Measurements from ENCODE around the gene CTSZ. TPM values are rescaled to one million over a fixed set of nuclear protein-coding genes. Genes with fewer than 3 reads are reported as not detected.
A peak's percentile ranks its signal among the peaks of the same experiment; 100 is the strongest.

The CTSZ gene
- total RNA-seq (2014; rRNA removed; shearing (Covaris generic)) = 420 and 441 TPM in 2 replicates

- peak; percentile 78 for DNase-seq (ENCODE audit: low spot score)
Observed at GRCh38 chr20:59006864-59007664, at the start of gene CTSZ. Gene CTSZ, minus strand, starts transcription at chr20:59007254. Its CDS starts 126 bp downstream, at chr20:59007128.

GRCh38 chr20:59055302-59055701, 48.2 kb upstream of the CTSZ start:
- peak; percentile 68 for DNase-seq (ENCODE audit: low spot score)

- no peak for DNase-seq (ENCODE audit: low spot score)
Observed at GRCh38 chr20:59051666-59052185, 44.7 kb upstream of the CTSZ start.

GRCh38 chr20:59050437-59050836, 43.4 kb upstream of the CTSZ start:
- DNase-seq (ENCODE audit: low spot score) = no peak

GRCh38 chr20:59048681-59049030, 41.6 kb upstream of the CTSZ start:
- DNase-seq (ENCODE audit: low spot score) = no peak

GRCh38 chr20:59047938-59048680, 41.1 kb upstream of the CTSZ start:
- peak; percentile 87 for DNase-seq (ENCODE audit: low spot score)

GRCh38 chr20:59046862-59047261, 39.8 kb upstream of the CTSZ start:
- no peak for DNase-seq (ENCODE audit: low spot score)

GRCh38 chr20:59044796-59045195, 37.7 kb upstream of the CTSZ start:
- DNase-seq (ENCODE audit: low spot score) = no peak

GRCh38 chr20:59044295-59044694, 37.2 kb upstream of the CTSZ start:
- DNase-seq (ENCODE audit: low spot score) = no peak

GRCh38 chr20:59043698-59044097, 36.6 kb upstream of the CTSZ start:
- no peak for DNase-seq (ENCODE audit: low spot score)

GRCh38 chr20:59042796-59043631, 36.0 kb upstream of the CTSZ start:
- DNase-seq (ENCODE audit: low spot score) = peak; percentile 99

GRCh38 chr20:59042151-59042795, 35.2 kb upstream of the CTSZ start, which contains the start of gene PRELID3B:
Gene PRELID3B, minus strand, starts transcription at chr20:59042786. Its CDS starts 56 bp downstream, at chr20:59042730.
- DNase-seq (ENCODE audit: low spot score) = peak; percentile 71

GRCh38 chr20:59041487-59041886, 34.4 kb upstream of the CTSZ start:
- DNase-seq (ENCODE audit: low spot score) = peak; percentile 37

- DNase-seq (ENCODE audit: low spot score) = no peak
Observed at GRCh38 chr20:59040667-59041066, 33.6 kb upstream of the CTSZ start.

GRCh38 chr20:59039233-59039632, 32.2 kb upstream of the CTSZ start:
- DNase-seq (ENCODE audit: low spot score) = no peak

GRCh38 chr20:59037386-59037785, 30.3 kb upstream of the CTSZ start:
- DNase-seq (ENCODE audit: low spot score) = no peak

- no peak for DNase-seq (ENCODE audit: low spot score)
Observed at GRCh38 chr20:59035381-59035780, 28.3 kb upstream of the CTSZ start.

GRCh38 chr20:59033616-59034165, 26.6 kb upstream of the CTSZ start:
- DNase-seq (ENCODE audit: low spot score) = no peak

- no peak for DNase-seq (ENCODE audit: low spot score)
Observed at GRCh38 chr20:59033093-59033492, 26.0 kb upstream of the CTSZ start.

- no peak for DNase-seq (ENCODE audit: low spot score)
Observed at GRCh38 chr20:59032713-59033059, 25.6 kb upstream of the CTSZ start.

Measured in HT-29 (cell line).